Fibroblast of lung (primary cell): Measurements from ENCODE around the gene UBL7.

ENCODE experiments used
- EZH2 ChIP-seq: IDR thresholded peaks from 2 replicates; pipeline ENCODE4 v1.5.1; 2012; ENCODE audit warnings: low read length, control low read depth, mild to moderate bottlenecking; ENCODE audit errors: missing control alignments
- TF ChIP-seq, protein P1 (sequence below), 2 donors: IDR thresholded peaks in 1 of 2; conservative IDR thresholded peaks in 1 of 2; 1 replicate in 1 of 2; 2 replicates in 1 of 2; pipeline ENCODE4 v1.5.1; 2011 to 2012; ENCODE audit warnings: low read length in 2 of 2, control low read depth in 1 of 2, inconsistent platforms in 1 of 2, low read depth in 1 of 2, mild to moderate bottlenecking in 1 of 2

DNA sequence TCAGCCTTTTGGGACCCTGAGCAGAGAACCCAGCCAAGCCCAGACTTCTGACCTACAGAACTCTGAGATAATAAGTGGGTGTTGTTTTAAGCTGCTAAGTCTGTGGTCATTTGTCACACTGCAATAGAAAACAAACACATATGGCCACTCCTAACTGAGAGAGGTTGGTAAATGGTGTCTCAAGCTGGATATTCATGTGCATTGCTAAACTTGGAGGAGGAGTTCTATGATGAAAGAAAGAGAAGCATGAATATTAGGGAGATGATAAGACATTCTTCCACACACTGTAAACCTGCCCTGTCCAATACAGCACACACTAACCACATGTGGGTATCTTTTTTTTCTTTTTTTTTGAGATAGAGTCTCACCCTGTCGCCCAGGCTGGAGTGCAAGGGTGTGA, 27.8 kb upstream of the UBL7 start:
- TF ChIP-seq, protein P1, sequence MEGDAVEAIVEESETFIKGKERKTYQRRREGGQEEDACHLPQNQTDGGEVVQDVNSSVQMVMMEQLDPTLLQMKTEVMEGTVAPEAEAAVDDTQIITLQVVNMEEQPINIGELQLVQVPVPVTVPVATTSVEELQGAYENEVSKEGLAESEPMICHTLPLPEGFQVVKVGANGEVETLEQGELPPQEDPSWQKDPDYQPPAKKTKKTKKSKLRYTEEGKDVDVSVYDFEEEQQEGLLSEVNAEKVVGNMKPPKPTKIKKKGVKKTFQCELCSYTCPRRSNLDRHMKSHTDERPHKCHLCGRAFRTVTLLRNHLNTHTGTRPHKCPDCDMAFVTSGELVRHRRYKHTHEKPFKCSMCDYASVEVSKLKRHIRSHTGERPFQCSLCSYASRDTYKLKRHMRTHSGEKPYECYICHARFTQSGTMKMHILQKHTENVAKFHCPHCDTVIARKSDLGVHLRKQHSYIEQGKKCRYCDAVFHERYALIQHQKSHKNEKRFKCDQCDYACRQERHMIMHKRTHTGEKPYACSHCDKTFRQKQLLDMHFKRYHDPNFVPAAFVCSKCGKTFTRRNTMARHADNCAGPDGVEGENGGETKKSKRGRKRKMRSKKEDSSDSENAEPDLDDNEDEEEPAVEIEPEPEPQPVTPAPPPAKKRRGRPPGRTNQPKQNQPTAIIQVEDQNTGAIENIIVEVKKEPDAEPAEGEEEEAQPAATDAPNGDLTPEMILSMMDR (conservative IDR thresholded peaks at IDR 0.05 in 1 of 2, IDR thresholded peaks at IDR 0.05 in 1 of 2; ENCODE audit: low read depth in 1 of 2, low read length in 2 of 2): no peak
- no peak for TF ChIP-seq EZH2
